A549 (cell line): ENCODE results near the gene LSG1. TPM values are rescaled to one million over a fixed set of nuclear protein-coding genes. Genes with fewer than 3 reads are reported as not detected.

Experiments
- BHLHE40 ChIP-seq: IDR thresholded peaks from 2 replicates; pipeline ENCODE4 v1.6.1; 2012; ENCODE audit warnings: low read depth, low read length, inconsistent platforms
- CBX2 ChIP-seq: fragments of 200-600 bp; sonication (generic); IDR thresholded peaks from 2 replicates; pipeline ENCODE4 v1.6.1; 2016; ENCODE audit warnings: low read depth, mild to moderate bottlenecking, borderline replicate concordance
- CBX8 ChIP-seq: fragments of 200-600 bp; sonication (generic); IDR thresholded peaks from 2 replicates; pipeline ENCODE4 v1.6.1; 2016
- ESRRA ChIP-seq: fragments of 150-350 bp; IDR thresholded peaks from 2 replicates; pipeline ENCODE4 v1.6.1; 2014; ENCODE audit warnings: mild to moderate bottlenecking, low read length, borderline replicate concordance
- FOSB ChIP-seq: fragments of 250-450 bp; sonication (Bioruptor Pico); IDR thresholded peaks from 2 replicates; pipeline ENCODE4 v1.5.0; 2020; ENCODE audit warnings: mild to moderate bottlenecking, moderate library complexity
- GATA3 ChIP-seq: IDR thresholded peaks from 2 replicates; pipeline ENCODE4 v1.6.1; 2012; ENCODE audit warnings: borderline replicate concordance
- HDAC2 ChIP-seq: fragments of 200-600 bp; sonication (generic); IDR thresholded peaks from 2 replicates; pipeline ENCODE4 v1.6.1; 2016
- HEYL ChIP-seq: fragments of 250-450 bp; sonication (Bioruptor Pico); IDR thresholded peaks from 2 replicates; pipeline ENCODE4 v1.8.0; 2021; ENCODE audit warnings: mild to moderate bottlenecking, moderate library complexity
- HOXB5 ChIP-seq: fragments of 250-450 bp; sonication (Bioruptor Pico); IDR thresholded peaks from 2 replicates; pipeline ENCODE4 v1.5.0; 2020; ENCODE audit warnings: mild to moderate bottlenecking, moderate library complexity
- JUN ChIP-seq, 2 experiments: fragments of >200 bp; sonication (Bioruptor Twin); formaldehyde crosslinking; IDR thresholded peaks; 2 replicates in 1 of 2; 3 replicates in 1 of 2; pipeline ENCODE4 v1.6.1; 2016 to 2017
- JUNB ChIP-seq: fragments of >200 bp; sonication (Bioruptor Twin); formaldehyde crosslinking; IDR thresholded peaks from 2 replicates; pipeline ENCODE4 v1.6.1; 2016
- KDM1A ChIP-seq: fragments of 200-600 bp; sonication (generic); IDR thresholded peaks from 2 replicates; pipeline ENCODE4 v1.6.1; 2016; ENCODE audit warnings: low read depth, mild to moderate bottlenecking
- NPAS2 ChIP-seq: fragments of 250-450 bp; sonication (Bioruptor Pico); IDR thresholded peaks from 2 replicates; pipeline ENCODE4 v1.8.0; 2022; ENCODE audit warnings: mild to moderate bottlenecking, moderate library complexity, borderline replicate concordance
- NR3C1 ChIP-seq: fragments of >200 bp; sonication (Bioruptor Twin); formaldehyde crosslinking; IDR thresholded peaks from 3 replicates; pipeline ENCODE4 v1.6.1; 2017
- PHF8 ChIP-seq: fragments of 200-600 bp; sonication (generic); IDR thresholded peaks from 2 replicates; pipeline ENCODE4 v1.6.1; 2016; ENCODE audit warnings: low read depth, mild to moderate bottlenecking, antibody characterized with exemption, moderate library complexity, borderline replicate concordance
- POLR2A ChIP-seq: IDR thresholded peaks from 2 replicates; pipeline ENCODE4 v1.6.1; 2012; ENCODE audit warnings: mild to moderate bottlenecking, low read length
- RAD21 ChIP-seq, 2 experiments: fragments of >200 bp in 1 of 2; sonication (Bioruptor Twin) in 1 of 2; formaldehyde crosslinking in 1 of 2; IDR thresholded peaks in 1 of 2; conservative IDR thresholded peaks in 1 of 2; 2 replicates in 1 of 2; 3 replicates in 1 of 2; pipeline ENCODE4 v1.6.1; 2012 to 2018; ENCODE audit warnings: inconsistent platforms in 1 of 2
- RCOR1 ChIP-seq: fragments of 150-350 bp; IDR thresholded peaks from 2 replicates; pipeline ENCODE4 v1.6.1; 2014; ENCODE audit warnings: antibody characterized with exemption, low read length, low read depth
- RFX5 ChIP-seq: fragments of 450-650 bp; IDR thresholded peaks from 2 replicates; pipeline ENCODE4 v1.7.1; 2014; ENCODE audit warnings: antibody characterized with exemption, mild to moderate bottlenecking, moderate library complexity
- RNF2 ChIP-seq: fragments of 200-600 bp; sonication (generic); IDR thresholded peaks from 2 replicates; pipeline ENCODE4 v1.6.1; 2016; ENCODE audit warnings: low read depth, mild to moderate bottlenecking, antibody characterized with exemption, moderate library complexity, borderline replicate concordance
- SREBF2 ChIP-seq: fragments of 450-650 bp; IDR thresholded peaks from 2 replicates; pipeline ENCODE4 v1.6.1; 2014; ENCODE audit warnings: mild to moderate bottlenecking, moderate library complexity
- ZC3H11A ChIP-seq: fragments of 450-650 bp; IDR thresholded peaks from 2 replicates; pipeline ENCODE4 v1.6.1; 2014; ENCODE audit warnings: antibody characterized with exemption, mild to moderate bottlenecking
- ZFP36 ChIP-seq: fragments of 450-650 bp; IDR thresholded peaks from 2 replicates; pipeline ENCODE4 v1.6.1; 2014; ENCODE audit warnings: borderline replicate concordance; ENCODE audit not compliant: partially characterized antibody
- ZNF302 ChIP-seq: fragments of 250-450 bp; sonication (Bioruptor Pico); IDR thresholded peaks from 2 replicates; pipeline ENCODE4 v1.9.0; 2021; ENCODE audit warnings: inconsistent platforms, mild to moderate bottlenecking, moderate library complexity
- polyA plus RNA-seq, 4 experiments: library from polyadenylated mRNA; depleted of rRNA in 3 of 4; stranded (reverse); fragments of >200 nt; fragmentation: RNase III in 1 of 4; extraction: RNeasy Plus Mini Kit Qiagen cat#74134 plus additional on column Dnase treatment in 1 of 4; gene quantifications; 2 replicates in 3 of 4; 3 replicates in 1 of 4; pipeline ENCODE4 v1.2.3, GENCODE V29; 2011 to 2017
- TF ChIP-seq, protein P1 (sequence below): fragments of 150-350 bp; IDR thresholded peaks from 2 replicates; pipeline ENCODE4 v1.6.1; 2014; ENCODE audit warnings: low read depth, mild to moderate bottlenecking, low read length
- TF ChIP-seq, protein P2 (sequence below): fragments of >200 bp; sonication (Bioruptor Twin); formaldehyde crosslinking; IDR thresholded peaks from 2 replicates; pipeline ENCODE4 v1.6.1; 2016
- TF ChIP-seq, protein P3 (sequence below): IDR thresholded peaks from 2 replicates; pipeline ENCODE4 v1.6.1; 2012; ENCODE audit warnings: low read depth, borderline replicate concordance
- TF ChIP-seq, protein P4 (sequence below): fragments of 450-650 bp; IDR thresholded peaks from 2 replicates; pipeline ENCODE4 v1.6.1; 2014; ENCODE audit warnings: antibody characterized with exemption
- TF ChIP-seq, protein P5 (sequence below): fragments of 250-450 bp; sonication (Bioruptor Pico); IDR thresholded peaks from 2 replicates; pipeline ENCODE4 v1.5.0; 2020; ENCODE audit warnings: low read depth, mild to moderate bottlenecking, moderate library complexity
- TF ChIP-seq, protein P6 (sequence below): fragments of 250-450 bp; sonication (Bioruptor Pico); IDR thresholded peaks from 2 replicates; pipeline ENCODE4 v1.5.0; 2021; ENCODE audit warnings: mild to moderate bottlenecking, moderate library complexity, borderline replicate concordance
- TF ChIP-seq, protein P7 (sequence below): fragments of 200-600 bp; sonication (generic); IDR thresholded peaks from 2 replicates; pipeline ENCODE4 v1.6.1; 2016; ENCODE audit warnings: antibody characterized with exemption, mild to moderate bottlenecking, moderate library complexity
- TF ChIP-seq, protein P8 (sequence below): IDR thresholded peaks from 2 replicates; pipeline ENCODE4 v1.6.1; 2012

Gene LSG1
- polyA plus RNA-seq, 2 of the 4 experiments (the other 2 are of a cell fraction), result 37.4 to 70.3 TPM

DNA sequence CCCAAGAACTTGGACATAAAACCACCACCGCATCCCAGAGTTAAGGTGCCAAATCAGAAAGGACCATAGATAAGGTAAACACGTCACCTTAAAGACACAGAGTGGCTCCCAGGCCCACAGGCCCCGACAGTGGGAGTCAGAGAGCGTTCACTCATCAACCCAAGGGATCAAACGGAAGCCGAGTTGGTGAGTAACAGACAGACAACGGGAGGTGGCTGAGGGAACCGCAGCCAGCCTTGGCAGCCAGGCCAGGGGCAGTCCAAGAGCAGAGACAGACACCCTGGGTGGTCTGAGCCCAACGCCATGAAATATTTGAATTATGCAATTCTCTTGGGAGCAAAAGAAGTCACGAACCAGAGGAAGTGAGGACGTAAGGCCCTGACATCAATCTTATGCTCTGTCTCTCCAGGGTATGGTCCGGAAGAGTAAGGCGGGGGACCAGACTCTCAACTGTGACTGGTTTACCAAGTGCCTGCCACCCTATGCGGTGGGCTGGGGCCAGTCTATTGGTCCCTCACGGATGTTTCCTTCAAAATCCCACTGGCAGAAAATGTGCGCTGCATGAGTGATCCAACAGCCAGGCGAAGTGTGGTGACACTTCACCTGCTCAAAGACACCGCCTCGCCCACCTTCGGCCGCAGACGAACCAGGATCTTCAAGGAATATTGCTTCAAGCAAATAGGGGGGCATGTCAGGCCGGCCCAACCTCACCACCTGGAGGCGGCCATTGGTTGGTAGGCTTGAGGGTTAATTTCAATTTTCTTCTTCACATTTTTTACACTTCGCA lies 73.0 kb downstream of the LSG1 start (continued):
- TF ChIP-seq, protein P1, sequence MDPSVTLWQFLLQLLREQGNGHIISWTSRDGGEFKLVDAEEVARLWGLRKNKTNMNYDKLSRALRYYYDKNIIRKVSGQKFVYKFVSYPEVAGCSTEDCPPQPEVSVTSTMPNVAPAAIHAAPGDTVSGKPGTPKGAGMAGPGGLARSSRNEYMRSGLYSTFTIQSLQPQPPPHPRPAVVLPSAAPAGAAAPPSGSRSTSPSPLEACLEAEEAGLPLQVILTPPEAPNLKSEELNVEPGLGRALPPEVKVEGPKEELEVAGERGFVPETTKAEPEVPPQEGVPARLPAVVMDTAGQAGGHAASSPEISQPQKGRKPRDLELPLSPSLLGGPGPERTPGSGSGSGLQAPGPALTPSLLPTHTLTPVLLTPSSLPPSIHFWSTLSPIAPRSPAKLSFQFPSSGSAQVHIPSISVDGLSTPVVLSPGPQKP, result no peak
- TF ChIP-seq, protein P2, sequence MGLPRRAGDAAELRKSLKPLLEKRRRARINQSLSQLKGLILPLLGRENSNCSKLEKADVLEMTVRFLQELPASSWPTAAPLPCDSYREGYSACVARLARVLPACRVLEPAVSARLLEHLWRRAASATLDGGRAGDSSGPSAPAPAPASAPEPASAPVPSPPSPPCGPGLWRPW, result peak; percentile 58; the same call in 1 of the 2 replicates
- TF ChIP-seq GATA3 (peak; percentile 96), CBX2 (no peak), PHF8 (no peak), FOSB (CRISPR knock-in tag) (no peak), JUN (IDR thresholded peaks at IDR 0.05) (peak; percentile 93 to 95), ZNF302 (CRISPR knock-in tag) (no peak), RAD21 (conservative IDR thresholded peaks at IDR 0.05 in 1 of 2, IDR thresholded peaks at IDR 0.05 in 1 of 2) (no peak; a peak in 1 of 5 replicates), ZC3H11A (no peak), BHLHE40 (no peak), SREBF2 (no peak), ESRRA (no peak), NR3C1 (no peak), HDAC2 (no peak), HEYL (CRISPR knock-in tag) (no peak), JUNB (peak; percentile 93), HOXB5 (peak; percentile 46; the same call in 1 of the 2 replicates), ZFP36 (no peak), RCOR1 (no peak), NPAS2 (no peak), RNF2 (no peak), POLR2A (no peak), CBX8 (no peak), RFX5 (peak; percentile 57; the same call in 1 of the 2 replicates), KDM1A (no peak)
- TF ChIP-seq, protein P3, sequence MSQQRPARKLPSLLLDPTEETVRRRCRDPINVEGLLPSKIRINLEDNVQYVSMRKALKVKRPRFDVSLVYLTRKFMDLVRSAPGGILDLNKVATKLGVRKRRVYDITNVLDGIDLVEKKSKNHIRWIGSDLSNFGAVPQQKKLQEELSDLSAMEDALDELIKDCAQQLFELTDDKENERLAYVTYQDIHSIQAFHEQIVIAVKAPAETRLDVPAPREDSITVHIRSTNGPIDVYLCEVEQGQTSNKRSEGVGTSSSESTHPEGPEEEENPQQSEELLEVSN, result peak; percentile 75
- TF ChIP-seq, protein P4, sequence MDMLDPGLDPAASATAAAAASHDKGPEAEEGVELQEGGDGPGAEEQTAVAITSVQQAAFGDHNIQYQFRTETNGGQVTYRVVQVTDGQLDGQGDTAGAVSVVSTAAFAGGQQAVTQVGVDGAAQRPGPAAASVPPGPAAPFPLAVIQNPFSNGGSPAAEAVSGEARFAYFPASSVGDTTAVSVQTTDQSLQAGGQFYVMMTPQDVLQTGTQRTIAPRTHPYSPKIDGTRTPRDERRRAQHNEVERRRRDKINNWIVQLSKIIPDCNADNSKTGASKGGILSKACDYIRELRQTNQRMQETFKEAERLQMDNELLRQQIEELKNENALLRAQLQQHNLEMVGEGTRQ, result no peak
- TF ChIP-seq, protein P5, sequence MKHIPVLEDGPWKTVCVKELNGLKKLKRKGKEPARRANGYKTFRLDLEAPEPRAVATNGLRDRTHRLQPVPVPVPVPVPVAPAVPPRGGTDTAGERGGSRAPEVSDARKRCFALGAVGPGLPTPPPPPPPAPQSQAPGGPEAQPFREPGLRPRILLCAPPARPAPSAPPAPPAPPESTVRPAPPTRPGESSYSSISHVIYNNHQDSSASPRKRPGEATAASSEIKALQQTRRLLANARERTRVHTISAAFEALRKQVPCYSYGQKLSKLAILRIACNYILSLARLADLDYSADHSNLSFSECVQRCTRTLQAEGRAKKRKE (CRISPR knock-in tag), result peak; percentile 49; the same call in 1 of the 2 replicates
- TF ChIP-seq, protein P6, sequence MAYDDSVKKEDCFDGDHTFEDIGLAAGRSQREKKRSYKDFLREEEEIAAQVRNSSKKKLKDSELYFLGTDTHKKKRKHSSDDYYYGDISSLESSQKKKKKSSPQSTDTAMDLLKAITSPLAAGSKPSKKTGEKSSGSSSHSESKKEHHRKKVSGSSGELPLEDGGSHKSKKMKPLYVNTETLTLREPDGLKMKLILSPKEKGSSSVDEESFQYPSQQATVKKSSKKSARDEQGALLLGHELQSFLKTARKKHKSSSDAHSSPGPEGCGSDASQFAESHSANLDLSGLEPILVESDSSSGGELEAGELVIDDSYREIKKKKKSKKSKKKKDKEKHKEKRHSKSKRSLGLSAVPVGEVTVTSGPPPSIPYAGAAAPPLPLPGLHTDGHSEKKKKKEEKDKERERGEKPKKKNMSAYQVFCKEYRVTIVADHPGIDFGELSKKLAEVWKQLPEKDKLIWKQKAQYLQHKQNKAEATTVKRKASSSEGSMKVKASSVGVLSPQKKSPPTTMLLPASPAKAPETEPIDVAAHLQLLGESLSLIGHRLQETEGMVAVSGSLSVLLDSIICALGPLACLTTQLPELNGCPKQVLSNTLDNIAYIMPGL (CRISPR knock-in tag), result no peak
- TF ChIP-seq, protein P7, sequence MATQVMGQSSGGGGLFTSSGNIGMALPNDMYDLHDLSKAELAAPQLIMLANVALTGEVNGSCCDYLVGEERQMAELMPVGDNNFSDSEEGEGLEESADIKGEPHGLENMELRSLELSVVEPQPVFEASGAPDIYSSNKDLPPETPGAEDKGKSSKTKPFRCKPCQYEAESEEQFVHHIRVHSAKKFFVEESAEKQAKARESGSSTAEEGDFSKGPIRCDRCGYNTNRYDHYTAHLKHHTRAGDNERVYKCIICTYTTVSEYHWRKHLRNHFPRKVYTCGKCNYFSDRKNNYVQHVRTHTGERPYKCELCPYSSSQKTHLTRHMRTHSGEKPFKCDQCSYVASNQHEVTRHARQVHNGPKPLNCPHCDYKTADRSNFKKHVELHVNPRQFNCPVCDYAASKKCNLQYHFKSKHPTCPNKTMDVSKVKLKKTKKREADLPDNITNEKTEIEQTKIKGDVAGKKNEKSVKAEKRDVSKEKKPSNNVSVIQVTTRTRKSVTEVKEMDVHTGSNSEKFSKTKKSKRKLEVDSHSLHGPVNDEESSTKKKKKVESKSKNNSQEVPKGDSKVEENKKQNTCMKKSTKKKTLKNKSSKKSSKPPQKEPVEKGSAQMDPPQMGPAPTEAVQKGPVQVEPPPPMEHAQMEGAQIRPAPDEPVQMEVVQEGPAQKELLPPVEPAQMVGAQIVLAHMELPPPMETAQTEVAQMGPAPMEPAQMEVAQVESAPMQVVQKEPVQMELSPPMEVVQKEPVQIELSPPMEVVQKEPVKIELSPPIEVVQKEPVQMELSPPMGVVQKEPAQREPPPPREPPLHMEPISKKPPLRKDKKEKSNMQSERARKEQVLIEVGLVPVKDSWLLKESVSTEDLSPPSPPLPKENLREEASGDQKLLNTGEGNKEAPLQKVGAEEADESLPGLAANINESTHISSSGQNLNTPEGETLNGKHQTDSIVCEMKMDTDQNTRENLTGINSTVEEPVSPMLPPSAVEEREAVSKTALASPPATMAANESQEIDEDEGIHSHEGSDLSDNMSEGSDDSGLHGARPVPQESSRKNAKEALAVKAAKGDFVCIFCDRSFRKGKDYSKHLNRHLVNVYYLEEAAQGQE, result no peak
- TF ChIP-seq, protein P8, sequence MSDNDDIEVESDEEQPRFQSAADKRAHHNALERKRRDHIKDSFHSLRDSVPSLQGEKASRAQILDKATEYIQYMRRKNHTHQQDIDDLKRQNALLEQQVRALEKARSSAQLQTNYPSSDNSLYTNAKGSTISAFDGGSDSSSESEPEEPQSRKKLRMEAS, result peak; percentile 80
